ENCODE measurements around the gene CELSR3.
A peak's percentile ranks its signal among the peaks of the same experiment; 100 is the strongest.

CELSR3 gene

DNA sequence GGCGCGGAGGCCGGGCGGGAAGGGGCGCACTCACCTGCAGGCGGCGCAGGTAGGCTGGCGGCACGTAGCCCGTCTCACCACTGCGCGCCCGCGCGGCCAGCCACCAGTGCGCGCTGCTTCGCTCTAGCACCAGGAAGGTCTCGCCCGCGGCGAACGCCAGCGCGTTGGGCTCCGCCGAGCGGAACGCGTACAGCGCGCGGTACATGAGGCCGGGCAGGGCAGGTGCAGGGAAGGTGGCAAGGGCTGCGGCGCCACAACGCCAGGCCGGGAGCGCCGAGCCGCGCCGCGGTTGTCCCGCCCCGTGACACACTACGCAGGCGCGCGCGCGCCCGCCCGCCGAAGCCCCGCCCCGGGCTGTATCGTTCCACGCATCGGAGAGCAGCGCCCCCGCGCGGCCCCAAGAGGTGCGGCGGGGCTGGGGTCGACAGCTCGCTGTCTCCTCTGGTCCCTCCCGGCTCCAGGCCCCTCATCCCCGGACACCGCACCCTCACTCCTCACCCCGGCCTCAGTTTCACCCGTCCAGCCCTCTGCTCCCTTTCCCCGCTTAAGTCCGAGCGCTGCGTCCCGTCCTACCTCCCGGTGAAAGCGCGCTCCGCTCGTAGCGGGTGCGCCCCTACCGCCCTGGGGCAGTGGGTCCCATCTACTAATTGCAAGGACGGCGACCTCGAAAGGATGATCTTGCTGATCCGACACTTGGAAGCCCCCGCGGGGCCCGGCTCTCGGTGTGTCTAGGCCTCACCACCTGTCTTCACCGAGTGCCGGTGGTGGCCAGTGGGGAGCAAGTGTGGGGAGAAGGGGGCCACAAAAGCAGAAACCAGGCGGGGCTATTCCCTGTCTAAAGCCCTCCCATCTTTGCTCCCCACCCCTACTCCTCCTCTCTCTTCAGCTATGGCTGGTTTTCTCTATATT, 23.2 kb upstream of the CELSR3 start, which contains the start of gene NCKIPSD:
Gene NCKIPSD, minus strand, starts transcription at position 313 of the 909 bp plus-strand sequence. Its CDS starts 108 bp downstream, at position 205.
- DNase-seq, result peak; percentile 80 to 96

DNA sequence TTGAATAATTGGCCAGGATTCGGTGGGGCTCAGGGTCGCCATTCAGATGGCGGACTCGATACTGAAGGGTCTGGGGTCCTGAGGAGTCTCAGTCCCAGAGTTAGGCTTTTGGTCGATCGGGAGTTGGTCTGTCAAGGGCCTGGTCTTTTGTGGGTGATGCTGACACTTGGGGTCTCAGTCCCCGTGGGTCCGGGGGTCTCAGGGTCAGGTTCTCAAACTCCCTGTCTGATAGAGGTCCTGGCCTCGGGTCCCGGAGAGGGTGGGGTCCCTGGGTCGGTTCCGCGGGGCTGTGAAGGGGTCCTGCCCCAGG, 22.6 kb upstream of the CELSR3 start:
- no peak for DNase-seq

DNA sequence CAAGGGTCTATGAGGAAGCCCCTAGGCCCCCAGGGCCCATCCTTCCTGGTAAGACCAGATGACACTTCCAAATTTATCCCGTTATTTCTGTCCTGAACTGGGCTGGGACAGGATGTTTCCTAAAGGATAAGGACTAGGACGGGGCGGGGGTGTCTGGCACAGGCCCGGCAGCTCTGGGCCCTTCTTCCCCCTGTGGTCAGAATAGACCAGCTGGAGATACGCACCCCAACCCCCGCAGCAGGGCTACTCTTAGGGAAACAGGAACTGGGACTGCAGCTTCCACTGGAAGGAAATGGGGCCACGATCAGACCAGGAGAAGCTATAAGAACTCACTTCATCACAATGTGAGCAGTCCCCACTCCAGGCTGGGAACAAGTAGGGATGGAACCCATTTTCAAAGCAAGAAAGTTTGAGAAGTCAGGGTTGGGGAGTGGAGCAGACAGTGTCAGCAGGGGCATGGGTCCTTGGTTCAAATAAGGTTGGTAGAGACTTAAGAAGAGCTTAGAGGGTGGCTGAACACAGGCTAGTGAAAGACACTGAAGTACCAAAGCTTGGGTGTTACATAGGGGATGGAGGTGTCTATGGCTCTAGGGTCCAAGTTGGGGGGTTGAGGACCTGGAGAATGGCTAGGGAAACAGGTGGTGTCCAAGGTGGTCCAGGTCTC, 21.9 kb upstream of the CELSR3 start:
- peak; percentile 68 to 77 for DNase-seq

DNA sequence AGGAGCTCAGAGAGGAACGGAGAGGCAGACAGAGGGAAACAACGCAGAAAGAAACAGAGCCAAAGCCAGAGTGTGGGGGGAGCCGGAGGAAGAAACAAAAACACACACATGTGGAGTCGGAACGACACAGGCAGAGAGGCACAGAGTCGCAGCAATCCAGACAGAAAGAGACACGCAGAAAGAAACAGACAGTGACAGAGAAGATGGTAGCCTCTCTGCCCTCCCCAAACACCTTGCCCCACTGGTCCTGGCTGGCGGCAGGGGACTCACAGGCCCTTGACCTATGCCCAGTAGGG, 21.3 kb upstream of the CELSR3 start:
- DNase-seq, result no peak

DNA sequence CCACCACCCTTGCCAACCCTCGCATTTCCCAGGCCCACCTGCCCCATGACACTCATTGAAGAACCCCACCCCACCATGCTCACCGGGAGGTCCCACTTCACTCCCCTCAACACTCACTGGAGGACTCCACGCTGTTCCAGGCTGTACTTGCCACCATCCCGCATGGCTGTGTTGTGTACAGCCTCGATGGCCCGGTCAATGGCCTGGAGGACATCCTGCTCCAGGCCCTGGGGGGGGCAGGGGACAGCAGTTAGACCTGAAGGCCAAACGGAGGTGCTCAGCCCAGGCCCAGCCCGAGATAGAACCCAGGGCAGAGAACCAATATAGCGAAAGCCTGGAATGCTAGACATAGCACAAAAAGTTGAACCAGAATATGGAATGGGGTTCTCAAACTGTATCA, 20.1 kb upstream of the CELSR3 start:
- DNase-seq, result no peak

DNA sequence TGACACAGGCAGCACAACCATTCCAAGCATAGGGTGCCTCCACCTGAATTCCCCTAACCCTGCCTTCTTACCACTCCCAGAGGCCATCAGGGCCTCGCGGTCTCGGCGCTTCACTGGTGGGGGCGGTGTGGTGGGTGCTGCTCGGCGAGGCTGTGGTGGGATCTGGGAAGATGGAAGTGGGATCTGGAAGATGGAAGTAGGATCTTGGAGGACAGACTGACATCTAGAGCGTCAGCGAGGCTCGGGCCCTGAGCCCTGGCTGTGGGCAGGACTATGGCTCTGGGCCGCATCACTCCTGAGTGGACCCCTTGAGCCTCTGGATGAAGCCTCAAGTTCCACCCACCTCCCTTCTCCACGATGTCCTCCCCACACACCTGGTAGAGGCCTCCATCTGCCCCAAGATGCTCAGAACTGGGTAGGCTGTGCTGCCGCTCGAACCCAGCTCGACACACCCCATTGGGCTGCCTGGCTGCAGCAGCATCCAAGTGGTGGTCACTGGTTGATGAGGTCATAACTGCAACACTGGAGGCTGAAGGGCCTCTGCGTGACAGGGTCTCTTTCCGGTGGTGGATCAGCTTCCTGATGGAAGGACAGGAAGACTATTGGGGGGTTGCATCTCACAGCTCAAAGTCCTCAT, 19.4 kb upstream of the CELSR3 start:
- no peak for DNase-seq

DNA sequence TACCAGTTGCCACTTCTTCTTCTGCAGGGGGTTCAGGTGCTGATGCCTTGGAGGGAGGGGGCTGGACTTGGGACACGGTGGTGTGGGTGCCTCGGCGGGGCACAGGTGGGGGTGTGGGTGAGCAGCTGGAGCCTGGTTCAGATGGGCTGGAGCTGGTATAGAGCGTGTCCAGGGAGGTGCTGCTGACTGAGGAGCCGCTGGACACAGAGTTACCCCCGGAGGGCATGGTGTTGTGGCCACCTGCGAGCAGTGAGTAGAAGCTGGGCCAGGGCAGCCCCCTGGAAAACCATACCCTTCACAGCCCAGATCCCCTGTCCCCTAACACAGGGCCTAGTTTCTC, 18.8 kb upstream of the CELSR3 start:
- DNase-seq, result no peak

DNA sequence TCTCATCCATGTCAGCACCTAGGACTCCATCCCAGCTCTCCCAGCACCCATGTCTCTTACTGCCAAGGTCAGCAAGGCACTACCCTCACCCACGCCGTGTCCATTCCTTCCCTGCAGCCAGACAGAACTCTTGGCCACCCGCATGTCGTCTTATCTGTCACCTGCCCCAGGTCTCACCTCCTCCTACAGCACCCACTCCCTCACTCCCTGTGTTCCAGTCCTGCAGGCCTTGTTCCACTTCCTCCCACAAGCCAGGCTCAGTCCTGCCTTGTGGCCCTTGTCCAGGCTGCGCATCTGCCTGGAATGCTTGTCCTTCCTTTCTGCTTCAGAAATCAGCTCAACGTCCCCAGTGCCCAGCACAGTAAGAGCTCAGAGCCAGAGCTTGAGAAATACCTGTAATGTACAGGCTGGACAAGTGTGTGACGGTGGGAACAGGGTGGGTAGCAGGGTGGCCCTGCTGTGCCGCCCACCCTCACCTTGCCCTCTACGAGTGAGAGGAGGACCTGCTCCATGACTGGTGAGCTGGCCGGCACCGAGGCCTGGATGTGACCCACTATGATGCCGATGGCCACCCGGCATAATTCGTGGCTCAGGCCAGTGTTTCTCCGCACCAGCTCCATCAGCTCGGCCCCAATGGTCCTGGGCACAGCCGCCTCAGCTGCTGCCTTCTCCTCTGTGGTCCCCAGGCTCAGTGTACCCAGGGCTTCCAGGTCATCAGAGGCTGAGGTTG, 18.3 kb upstream of the CELSR3 start:
- DNase-seq, result no peak

DNA sequence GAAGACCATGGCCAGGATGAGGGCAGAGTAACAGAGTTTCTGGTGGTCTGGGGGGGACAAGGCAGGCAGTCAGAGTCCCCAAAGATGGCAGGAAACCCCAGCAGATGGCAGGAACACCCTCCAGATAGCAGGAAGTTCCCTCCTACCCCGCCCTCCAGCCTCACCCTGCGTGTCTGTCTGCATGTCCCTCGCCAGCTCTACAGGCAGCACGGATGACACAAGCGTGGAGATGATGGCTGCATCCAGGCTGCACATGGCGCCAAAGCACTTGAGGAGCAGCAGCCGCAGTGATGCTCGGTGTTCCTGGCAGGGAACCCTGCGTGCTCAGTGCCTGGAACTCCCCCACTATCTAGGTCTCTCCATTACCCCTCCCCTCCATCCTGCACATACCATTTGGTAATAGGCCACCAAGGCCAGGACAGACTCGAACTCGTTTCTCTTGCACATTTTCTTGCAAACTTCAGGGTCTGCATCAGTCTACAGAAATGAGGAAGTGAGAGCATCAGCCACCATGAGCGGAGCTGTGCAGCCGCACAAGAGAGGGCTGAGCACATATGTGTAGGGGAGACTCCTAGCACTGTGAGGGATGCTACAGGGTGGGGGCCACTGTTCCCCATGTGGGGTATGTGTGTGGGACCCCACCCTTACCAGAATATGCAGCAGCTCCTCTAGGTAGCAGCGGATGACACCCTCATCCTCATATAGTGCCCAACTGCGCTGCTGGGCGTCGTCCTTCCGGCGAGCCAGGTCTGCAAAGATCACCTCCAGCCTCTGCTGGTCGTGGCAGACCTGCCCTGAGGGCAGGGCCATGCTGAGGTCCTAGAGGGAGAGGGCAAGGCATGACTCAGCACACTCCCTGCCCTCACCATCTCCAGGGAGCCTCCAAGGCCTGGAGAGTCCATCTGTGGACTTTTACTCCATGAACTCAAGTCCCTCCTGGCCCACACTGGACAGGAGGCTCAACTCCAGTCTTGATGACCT, 17.0 kb upstream of the CELSR3 start:
- no peak for DNase-seq

DNA sequence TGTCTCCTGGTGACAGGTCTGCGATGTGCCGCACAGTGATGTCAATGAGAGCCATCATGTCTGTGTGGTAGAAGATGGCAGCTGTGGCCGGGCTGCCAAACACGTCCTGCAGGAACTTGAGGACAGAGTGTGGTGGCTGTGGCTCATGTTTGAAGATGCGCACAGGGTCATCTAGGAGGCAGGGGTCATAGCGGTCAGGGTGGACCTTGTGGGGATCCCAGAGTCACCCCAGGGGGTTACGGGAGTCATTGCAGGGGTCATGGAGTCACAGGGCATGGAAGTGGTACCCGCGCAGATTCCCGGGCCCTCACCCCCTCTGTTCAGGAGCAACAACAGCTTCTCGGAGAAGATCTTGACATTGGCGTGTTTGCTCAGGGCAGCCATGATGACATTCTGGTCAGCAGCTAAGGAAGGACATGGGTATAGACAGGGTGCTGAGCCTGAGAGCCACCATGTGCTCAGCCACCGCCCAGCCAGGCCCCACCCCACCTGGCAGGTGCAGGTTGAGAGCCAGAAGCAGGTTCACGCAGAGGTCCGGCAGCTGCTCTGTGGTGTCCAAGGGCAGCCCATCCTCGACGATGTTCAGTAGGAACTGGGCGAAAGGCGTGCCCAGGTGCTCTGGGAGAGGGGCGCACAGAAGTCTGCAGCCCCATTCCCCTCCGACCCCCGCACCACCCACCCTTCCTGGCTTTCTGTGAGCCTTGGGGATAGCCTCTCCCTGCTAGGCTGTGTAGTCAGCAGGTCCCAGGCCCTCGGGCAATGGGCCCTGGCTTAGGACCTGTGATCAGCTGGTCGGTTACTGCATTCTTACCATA, 16.1 kb upstream of the CELSR3 start:
- DNase-seq, result no peak

DNA sequence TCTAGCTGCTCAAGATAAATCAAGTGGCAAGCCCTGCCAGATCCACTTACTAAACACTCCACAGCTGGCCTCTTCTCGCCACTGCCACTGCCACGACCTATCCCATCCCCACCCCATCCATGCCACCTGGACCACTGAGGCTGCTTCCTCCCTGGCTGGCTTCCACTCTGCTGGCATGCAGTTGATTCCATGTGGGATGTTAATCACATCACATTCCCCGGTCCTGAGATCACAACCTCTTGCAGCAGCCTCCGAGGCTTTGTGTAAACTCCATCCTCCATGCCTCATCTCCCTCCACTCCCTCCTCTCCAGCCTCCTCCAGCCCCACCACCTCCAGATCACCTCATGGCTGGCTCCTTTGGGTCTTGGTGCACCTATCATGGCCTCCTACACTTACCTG, 15.4 kb upstream of the CELSR3 start:
- no peak for DNase-seq

DNA sequence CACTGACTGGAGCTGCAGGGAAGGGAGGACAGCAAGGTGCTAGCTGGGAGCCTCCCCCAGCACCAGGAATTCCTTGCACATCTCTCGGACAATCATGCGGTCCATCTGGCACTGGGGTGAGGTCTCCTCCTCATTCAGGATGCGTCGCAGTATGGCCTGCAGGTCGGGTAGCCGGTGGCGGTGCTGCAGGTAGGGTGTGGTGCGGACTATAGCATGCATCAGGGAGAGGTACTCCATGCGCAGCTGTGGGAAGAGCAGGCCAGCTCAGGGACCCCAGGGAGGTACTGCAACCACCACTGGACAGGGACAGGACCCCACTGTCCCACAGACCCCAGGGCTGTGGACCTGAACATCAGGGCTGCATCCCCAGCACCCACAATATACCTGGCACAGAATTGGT, 11.8 kb upstream of the CELSR3 start:
- DNase-seq, result no peak

DNA sequence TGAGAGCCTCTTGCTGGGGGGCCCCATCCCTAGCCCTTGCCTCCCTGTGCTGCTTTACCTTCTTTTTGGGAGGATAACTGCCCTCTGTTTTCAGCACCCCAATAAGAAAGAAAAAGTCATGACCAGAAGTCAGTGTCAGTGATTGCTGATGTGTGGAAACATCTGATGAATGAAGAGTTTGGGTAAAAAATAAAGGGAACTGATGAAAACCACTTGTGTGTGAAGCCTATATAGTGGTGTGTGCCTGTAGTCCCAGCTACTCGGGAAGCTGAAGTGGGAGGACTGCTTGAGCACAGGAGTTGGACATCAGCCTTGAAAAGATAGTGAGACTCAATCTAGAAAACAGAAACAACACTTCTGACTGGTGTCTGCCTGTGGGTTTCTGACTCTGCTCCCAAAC, 9.8 kb upstream of the CELSR3 start:
- no peak for DNase-seq

DNA sequence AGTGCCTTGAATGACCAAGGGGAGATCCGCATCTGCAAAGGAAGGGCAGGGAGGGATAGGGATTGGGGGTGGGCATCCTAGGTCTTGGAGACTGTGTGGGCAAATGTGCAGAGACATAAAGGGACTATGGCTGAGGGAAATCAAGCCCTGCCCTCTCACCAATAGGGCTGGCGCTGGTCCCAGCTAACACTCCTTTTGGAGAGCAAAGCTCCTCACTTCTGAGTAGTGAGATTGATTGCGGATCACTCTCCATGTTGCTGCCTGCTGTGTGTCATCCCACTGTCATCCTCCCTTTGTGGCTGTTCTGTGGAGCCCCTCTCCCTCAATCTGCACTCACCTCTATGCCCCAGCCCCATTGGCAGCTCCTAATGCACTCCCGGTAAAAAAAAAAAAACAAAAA, 2.2 kb upstream of the CELSR3 start:
- DNase-seq, result no peak

DNA sequence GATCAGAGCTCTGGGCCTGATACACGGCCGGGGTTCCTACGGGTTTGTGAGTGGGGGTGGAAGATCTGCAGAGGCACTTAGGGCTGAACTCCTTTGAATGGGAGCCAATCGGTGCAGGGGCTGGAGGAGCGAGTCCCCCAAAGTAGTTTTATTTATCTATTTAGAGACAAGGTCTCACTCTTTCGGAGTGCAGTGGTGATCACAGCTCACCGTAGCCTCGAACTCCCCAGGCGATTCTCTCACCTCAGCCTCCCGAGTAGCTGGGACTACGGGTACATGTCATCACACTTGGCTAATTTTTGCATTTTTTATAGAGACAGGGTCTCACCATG, 1.6 kb upstream of the CELSR3 start:
- DNase-seq, result no peak

DNA sequence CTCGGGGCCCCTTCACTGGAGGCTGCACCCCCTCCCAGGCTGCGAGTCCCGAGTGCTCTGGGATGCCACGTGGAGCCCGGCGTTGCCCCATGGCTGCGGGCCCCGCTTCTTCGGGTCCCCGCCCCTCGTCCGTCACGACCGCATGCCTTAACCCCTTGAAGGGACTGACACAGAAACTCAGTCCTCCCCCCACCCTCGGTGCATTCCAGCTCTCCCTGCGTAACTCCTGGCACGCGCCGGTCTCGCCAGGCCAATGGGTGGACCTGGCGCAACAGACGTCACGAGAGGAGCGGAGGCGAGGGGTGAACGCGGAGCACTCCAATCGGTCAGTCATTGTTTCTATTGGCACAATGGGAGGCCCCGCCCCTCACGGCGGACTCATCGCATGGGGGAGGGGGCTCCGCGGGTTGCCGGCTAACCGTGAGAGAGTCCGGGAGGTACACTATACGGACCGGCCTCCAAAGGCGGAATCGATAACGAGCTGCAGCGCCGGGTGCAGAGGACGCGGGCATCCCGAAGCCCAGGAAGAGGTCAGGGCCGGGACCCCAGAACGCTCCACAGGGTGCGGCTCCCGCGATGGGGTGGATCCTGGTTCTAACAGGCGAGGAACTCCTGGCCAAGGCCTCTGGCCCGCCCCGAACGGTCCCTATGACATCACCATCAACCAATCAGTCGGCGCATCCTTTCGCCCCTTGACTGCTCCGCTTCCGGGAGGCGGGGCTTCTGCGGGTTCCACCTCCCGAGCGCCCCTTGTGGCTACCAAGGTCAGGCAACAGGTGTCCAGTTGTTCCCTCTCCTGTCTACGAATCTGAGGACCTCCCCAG, 1.0 kb upstream of the CELSR3 start:
- DNase-seq, result peak; percentile 96 to 98

DNA sequence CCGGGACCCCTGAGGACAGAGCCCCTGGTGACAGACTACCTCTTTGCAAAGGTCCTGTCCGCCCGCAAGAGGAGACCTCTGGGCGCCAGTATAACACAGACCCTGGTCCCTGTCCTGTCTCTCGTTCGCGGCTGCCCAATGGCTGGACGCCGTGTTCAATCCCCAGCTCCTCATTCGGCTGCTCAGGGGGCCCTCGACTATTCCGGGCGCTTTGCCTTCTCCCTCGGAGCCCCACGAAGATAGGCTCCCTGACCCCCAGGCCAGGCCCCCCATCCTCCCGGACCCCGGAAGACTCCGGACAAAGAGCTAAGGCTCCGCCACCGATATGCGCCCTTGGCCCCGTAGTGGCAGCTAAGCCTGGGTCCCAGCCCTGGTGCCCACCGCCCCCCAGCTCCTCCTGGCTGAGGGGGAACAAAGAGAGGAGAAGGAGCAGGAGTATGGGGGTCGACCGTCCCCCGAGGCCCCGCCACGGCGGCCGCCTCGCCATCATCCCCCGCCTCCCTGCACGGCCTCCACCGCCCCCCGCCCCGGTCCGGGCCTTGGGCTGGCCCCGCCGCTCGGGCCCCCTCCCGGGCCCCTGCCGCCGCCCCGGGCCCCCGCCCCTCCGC, 437 bp downstream of the CELSR3 start:
- no peak for DNase-seq

DNA sequence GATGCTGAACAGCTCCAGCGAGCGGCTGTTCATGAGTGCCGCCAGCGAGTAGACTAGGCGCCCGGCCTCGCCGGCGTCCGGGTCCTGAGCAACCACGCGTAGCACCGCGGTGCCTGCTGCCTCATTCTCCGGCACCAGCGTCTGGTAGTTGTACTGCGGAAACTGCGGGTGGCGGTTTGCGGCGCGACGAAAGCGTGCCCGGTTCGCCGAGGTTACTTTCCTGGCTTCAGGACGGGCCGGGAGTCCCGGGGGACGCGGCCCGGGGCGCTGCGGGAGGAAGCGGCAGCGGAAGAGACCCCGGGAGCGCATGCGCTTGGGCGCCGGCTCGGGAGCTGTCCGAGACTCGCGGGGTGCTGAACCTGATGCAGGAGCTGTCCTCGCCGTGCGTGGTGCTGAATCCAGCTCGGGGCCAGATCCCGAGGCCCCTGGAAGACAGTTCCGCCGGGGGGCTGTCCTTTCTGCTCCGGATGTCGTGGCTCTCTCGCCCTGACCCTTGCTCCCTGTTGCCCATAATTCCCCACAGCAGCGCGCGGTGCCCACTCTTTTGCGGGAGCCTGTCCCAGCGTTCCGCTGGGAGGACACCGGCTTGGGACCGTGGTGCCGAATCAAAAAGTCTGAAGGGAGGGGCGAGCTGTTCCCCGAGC, 1.1 kb downstream of the CELSR3 start:
- peak in 1 of 2 donors; percentile 53 for DNase-seq

DNA sequence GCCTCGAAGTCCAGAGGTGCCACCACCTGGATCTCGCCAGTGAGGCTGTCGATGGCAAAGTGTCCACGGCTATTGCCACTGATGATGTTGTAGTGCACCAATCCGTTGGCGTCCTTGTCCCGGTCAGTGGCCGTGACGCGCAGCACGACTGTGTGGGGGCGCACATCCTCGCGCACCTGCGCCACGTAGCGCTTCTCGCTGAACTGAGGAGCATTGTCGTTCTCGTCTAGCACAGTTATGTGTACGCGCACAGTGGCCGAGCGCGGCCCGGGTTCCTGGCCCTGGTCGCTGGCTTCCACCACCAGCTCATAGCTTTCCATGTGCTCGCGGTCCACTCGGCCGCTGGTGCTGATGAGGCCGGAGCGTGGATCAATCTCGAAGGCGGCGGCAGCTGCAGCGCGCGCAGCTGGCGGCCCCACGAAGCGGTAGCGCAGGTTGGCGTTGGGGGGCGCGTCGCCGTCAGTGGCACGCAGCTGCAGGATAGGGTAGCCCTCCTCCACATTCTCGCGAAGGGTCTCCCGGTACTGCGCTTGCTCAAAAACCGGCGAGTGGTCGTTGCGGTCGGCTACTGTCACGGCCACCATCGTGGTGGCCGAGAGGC, 1.8 kb downstream of the CELSR3 start:
- DNase-seq, result no peak

Measured in inflammatory macrophage treated with lipopolysaccharide for 1 hour (primary cell).